Endodermal cell (in vitro differentiated cells): ENCODE measurements around the gene MYO16. TPM values are rescaled to one million over a fixed set of nuclear protein-coding genes. Genes with fewer than 3 reads are reported as not detected.

Experiments used
- DNase-seq: peaks from one replicate; pipeline ENCODE4 v3.0.0-alpha.2; 2017
- H3K27ac ChIP-seq: 2 replicates; pipeline ENCODE4 v1.5.1; 2013; ENCODE audit warnings: mild to moderate bottlenecking, low read depth, low read length, moderate library complexity
- H3K27me3 ChIP-seq: 2 replicates; pipeline ENCODE4 v1.6.1; 2013; ENCODE audit warnings: mild to moderate bottlenecking, low read length, moderate library complexity; ENCODE audit not compliant: insufficient read depth, control insufficient read depth, poor library complexity, severe bottlenecking
- H3K36me3 ChIP-seq: 2 replicates; pipeline ENCODE4 v1.7.0; 2013; ENCODE audit warnings: mild to moderate bottlenecking, low read length, moderate library complexity; ENCODE audit not compliant: control insufficient read depth, insufficient read depth
- H3K4me1 ChIP-seq: one replicate; pipeline ENCODE4 v1.7.0; 2013; ENCODE audit warnings: low read length; ENCODE audit not compliant: control insufficient read depth, insufficient read depth
- H3K4me3 ChIP-seq: 2 replicates; pipeline ENCODE4 v1.5.1; 2013; ENCODE audit warnings: mild to moderate bottlenecking, low read length, moderate library complexity
- H3K9ac ChIP-seq: 2 replicates; pipeline ENCODE4 v1.6.1; 2013; ENCODE audit warnings: mild to moderate bottlenecking, low read length, moderate library complexity; ENCODE audit not compliant: poor library complexity, severe bottlenecking; ENCODE audit errors: extremely low read depth
- H3K9me3 ChIP-seq: 2 replicates; pipeline ENCODE4 v1.6.1; 2013; ENCODE audit warnings: mild to moderate bottlenecking, low read length, moderate library complexity; ENCODE audit not compliant: control insufficient read depth
- H3K27ac Mint-ChIP-seq: 2 replicates; pipeline ENCODE4 v1.8.0; 2020; ENCODE audit warnings: mixed read lengths
- H3K27me3 Mint-ChIP-seq: 2 replicates; pipeline ENCODE4 v1.8.0; 2021; ENCODE audit warnings: mild to moderate bottlenecking, mixed read lengths; ENCODE audit not compliant: insufficient read depth
- H3K36me3 Mint-ChIP-seq: 2 replicates; pipeline ENCODE4 v1.8.0; 2020; ENCODE audit warnings: low read depth, mixed read lengths
- H3K4me1 Mint-ChIP-seq: 2 replicates; pipeline ENCODE4 v1.8.0; 2020; ENCODE audit warnings: mixed read lengths
- H3K4me3 Mint-ChIP-seq: 2 replicates; pipeline ENCODE4 v1.8.0; 2020; ENCODE audit warnings: mild to moderate bottlenecking, moderate library complexity, mixed read lengths
- H3K9me3 Mint-ChIP-seq: 2 replicates; pipeline ENCODE4 v1.8.0; 2020; ENCODE audit warnings: mild to moderate bottlenecking, mixed read lengths
- WGBS, 2 experiments: methylation state at CpG; one replicate each; pipeline versions ENCODE4 v1.1.5 to v1.1.7; 2013; ENCODE audit warnings: missing lambda C conversion rate in 2 of 2, mixed read lengths in 1 of 2; ENCODE audit not compliant: insufficient coverage in 1 of 2, insufficient read length in 1 of 2; 5-methylcytosine and 5-hydroxymethylcytosine counted together
- total RNA-seq, 2 donors: library from RNA; stranded (reverse); fragmentation: NEBNext Ultra II Directional in 1 of 2; extraction: Animal tissue kit (Norgen Biotek cat#: 25700) in 1 of 2; gene quantifications; 2 replicates in 1 of 2; 3 replicates in 1 of 2; pipeline ENCODE4 v1.2.1, GENCODE V29; 2021
- TF ChIP-seq, protein P1 (sequence below): fragments of 200-600 bp; sonication (generic); conservative IDR thresholded peaks from 2 replicates; pipeline ENCODE4 v1.5.0; 2021; ENCODE audit warnings: antibody characterized with exemption, mild to moderate bottlenecking

Gene MYO16
- total RNA-seq, 2 donors from 2014 or later = 0.70 to 1.2 TPM

DNA sequence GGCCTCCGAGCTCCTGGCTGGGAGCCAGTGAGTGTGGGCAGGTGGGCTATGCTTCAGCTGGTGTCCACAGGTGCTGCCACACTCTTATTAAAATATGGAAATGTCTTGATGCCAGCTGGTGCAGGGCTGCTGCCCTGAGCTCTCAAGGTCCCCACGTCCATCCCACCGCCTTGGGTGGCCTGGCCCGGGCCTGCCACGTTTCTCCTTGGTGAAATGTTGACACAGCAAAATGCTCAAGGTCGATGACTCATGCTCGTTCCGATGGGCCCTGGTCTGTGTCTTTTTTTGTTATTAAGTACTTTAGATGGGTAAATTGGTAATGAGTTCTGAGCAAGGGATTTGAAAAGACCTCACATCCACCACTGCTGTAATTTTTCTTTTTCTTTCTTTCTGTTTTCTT lies 524.7 kb downstream of the MYO16 start:
- Mint-ChIP-seq H3K27ac (no peak overlapping the region), H3K4me1 (peaks cover 46% of the 10 kb centered on the region), H3K27me3 (peaks cover 2% of the 10 kb centered on the region), H3K36me3 (no peaks in the 10 kb centered on the region), H3K9me3 (no peaks in the 10 kb centered on the region), H3K4me3 (no peak overlapping the region)
- Histone ChIP-seq H3K27ac (no peak overlapping the region), H3K36me3 (no peaks in the 10 kb centered on the region), H3K4me3 (no peak overlapping the region), H3K9me3 (no peaks in the 10 kb centered on the region), H3K4me1 (peaks cover 6% of the 10 kb centered on the region), H3K27me3 (no peaks in the 10 kb centered on the region), H3K9ac (no peak overlapping the region)
- TF ChIP-seq, protein P1, sequence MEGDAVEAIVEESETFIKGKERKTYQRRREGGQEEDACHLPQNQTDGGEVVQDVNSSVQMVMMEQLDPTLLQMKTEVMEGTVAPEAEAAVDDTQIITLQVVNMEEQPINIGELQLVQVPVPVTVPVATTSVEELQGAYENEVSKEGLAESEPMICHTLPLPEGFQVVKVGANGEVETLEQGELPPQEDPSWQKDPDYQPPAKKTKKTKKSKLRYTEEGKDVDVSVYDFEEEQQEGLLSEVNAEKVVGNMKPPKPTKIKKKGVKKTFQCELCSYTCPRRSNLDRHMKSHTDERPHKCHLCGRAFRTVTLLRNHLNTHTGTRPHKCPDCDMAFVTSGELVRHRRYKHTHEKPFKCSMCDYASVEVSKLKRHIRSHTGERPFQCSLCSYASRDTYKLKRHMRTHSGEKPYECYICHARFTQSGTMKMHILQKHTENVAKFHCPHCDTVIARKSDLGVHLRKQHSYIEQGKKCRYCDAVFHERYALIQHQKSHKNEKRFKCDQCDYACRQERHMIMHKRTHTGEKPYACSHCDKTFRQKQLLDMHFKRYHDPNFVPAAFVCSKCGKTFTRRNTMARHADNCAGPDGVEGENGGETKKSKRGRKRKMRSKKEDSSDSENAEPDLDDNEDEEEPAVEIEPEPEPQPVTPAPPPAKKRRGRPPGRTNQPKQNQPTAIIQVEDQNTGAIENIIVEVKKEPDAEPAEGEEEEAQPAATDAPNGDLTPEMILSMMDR = no peak
- no peak for DNase-seq
- 89% methylated on average over 6 to 8 of the region's 8 CpGs for WGBS, 2 experiments

- no peaks in the 10 kb centered on the region for H3K27me3 ChIP-seq
- no peak overlapping the region for H3K4me3 ChIP-seq
- peaks cover 2% of the 10 kb centered on the region for H3K27me3 Mint-ChIP-seq
- H3K36me3 ChIP-seq = no peaks in the 10 kb centered on the region
- H3K9me3 ChIP-seq = no peaks in the 10 kb centered on the region
- H3K4me3 Mint-ChIP-seq = no peak overlapping the region
- DNase-seq = no peak
- WGBS, 2 experiments = 92 to 96% methylated on average over 5 to 8 of the region's 8 CpGs
- H3K36me3 Mint-ChIP-seq = no peaks in the 10 kb centered on the region
- H3K4me1 ChIP-seq = peaks cover 5% of the 10 kb centered on the region
- H3K9me3 Mint-ChIP-seq = no peaks in the 10 kb centered on the region
- no peak overlapping the region for H3K9ac ChIP-seq
- H3K4me1 Mint-ChIP-seq = peaks cover 44% of the 10 kb centered on the region
- no peak overlapping the region for H3K27ac ChIP-seq
- H3K27ac Mint-ChIP-seq = no peak overlapping the region
- TF ChIP-seq, protein P1 = no peak
These were observed 525.1 kb downstream of the MYO16 start for GRCh38 chr13:109154546-109154945.

DNA sequence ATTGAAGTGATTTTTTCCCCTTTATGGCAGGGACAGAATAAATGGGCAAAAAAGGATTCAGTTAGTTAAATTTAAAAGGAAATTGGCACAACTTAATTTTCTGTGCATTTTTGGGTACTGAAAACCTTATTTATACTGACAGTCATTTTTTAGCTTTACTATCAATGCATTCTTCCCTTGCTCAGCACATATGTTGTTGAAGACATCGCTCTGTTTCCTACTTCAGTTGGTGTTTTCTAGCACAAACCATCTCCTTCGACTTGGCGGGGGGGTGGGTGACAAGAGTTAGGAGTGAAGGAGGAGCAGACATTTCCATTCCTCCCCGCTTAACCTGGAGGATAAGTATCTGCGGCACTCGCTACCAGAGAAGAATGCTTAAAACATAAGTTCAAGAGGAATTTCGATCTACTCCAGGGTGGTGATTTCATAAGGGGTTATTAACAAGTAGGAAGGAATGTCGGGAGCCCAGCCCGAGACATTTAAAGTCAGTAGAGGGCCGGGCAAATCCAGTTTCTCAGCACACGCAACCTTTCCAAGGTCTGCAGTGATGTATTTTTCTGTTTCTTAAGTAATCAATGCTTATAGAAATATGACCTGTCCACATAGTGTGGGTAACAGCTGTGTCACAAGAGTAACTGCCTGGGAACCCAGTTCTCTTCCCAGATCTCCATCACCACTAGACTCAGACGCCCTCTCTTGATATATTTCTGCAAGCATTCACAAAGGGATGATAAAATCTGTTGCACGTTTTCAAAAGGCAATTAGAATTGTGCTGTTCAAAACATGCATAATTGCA lies 525.8 kb downstream of the MYO16 start:
- Histone ChIP-seq H3K27ac (no peak overlapping the region), H3K9me3 (no peaks in the 10 kb centered on the region), H3K36me3 (no peaks in the 10 kb centered on the region), H3K4me3 (no peak overlapping the region), H3K27me3 (no peaks in the 10 kb centered on the region), H3K9ac (no peak overlapping the region), H3K4me1 (peaks cover 5% of the 10 kb centered on the region)
- no peak for DNase-seq
- H3K4me3 Mint-ChIP-seq = no peak overlapping the region
- no peaks in the 10 kb centered on the region for H3K9me3 Mint-ChIP-seq
- peaks cover 2% of the 10 kb centered on the region for H3K27me3 Mint-ChIP-seq
- TF ChIP-seq, protein P1 = no peak
- 91 to 100% methylated on average over 6 to 13 of the region's 13 CpGs for WGBS, 2 experiments
- peaks cover 42% of the 10 kb centered on the region for H3K4me1 Mint-ChIP-seq
- H3K36me3 Mint-ChIP-seq = no peaks in the 10 kb centered on the region
- H3K27ac Mint-ChIP-seq = no peak overlapping the region
